ENCODE measurements around the gene ARHGAP31. TPM values are rescaled to one million over a fixed set of nuclear protein-coding genes. Genes with fewer than 3 reads are reported as not detected.
A peak's percentile ranks its signal among the peaks of the same experiment; 100 is the strongest.

The ARHGAP31 gene
- total and polyA plus RNA-seq, 5 experiments from 2014 or later, result 0.32 to 2.3 (median 1.6) TPM

DNA sequence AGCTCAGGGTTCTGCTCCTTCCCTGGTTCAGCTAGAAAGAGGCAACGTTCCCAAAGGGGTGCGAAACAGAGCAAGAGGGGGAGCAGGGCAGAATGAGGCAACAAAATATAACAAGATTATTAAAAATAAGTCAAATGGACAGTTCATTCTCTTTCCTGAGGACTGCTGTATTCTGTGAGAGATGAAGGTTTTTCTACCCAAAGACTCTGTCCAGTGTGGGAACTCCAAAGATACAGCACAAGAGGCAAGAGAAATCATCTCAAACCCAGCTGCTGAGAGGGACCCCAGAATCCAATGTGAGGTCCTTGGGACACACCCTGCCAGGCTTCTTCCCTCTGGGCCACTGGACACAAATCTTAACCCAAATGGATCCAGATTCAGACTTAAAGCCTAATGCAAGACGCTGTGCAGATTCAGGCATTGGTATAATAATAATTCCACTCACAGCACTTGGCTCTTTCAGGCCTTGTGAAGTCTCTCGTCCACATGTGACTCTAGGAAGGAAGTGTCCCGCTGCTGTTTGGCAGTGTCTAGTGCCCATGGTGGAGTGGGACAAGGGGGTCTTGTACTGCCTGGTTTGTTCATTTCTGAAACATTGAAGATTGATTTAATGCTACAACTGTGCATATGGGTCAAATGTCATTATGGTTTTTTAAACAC lies 14.5 kb upstream of the ARHGAP31 start:
- ATAC-seq (no peak), DNase-seq (no peak)
- Mint-ChIP-seq H3K9me3 (peaks cover 0 to 26% (median 18%) of the 10 kb centered on the region in 9 donors), H3K4me3 (no peak overlapping the region), H3K27me3 (no peaks in the 10 kb centered on the region), H3K27ac (peak overlapping the region in 1 of 10 donors; percentile 80), H3K4me1 (peaks cover 0 to 2% (median 0%) of the 10 kb centered on the region in 4 donors), H3K36me3 (peaks cover 0 to 22% (median 21%) of the 10 kb centered on the region in 3 donors)
- POLR2A ChIA-PET, result no interaction called here

- DNase-seq (no peak), ATAC-seq (no peak)
- H3K4me1 Mint-ChIP-seq, result peaks cover 13 to 30% (median 18%) of the 10 kb centered on the region in 4 donors
- H3K9me3 Mint-ChIP-seq, result peaks cover 7 to 32% (median 19%) of the 10 kb centered on the region in 9 donors
- no peak overlapping the region for H3K4me3 Mint-ChIP-seq
- H3K27ac Mint-ChIP-seq, result peak overlapping the region in 2 of 10 donors; percentile 17 to 27
- POLR2A ChIA-PET, result interaction anchor here (0.6 kb wide), 1 partner anchor 55 kb away, joined by 6 read pairs; no protein-coding TSS in a partner anchor
- peaks cover 0 to 12% (median 7%) of the 10 kb centered on the region in 3 donors for H3K36me3 Mint-ChIP-seq
- no peaks in the 10 kb centered on the region for H3K27me3 Mint-ChIP-seq
Observed at GRCh38 chr3:119288669-119289403, 5.3 kb upstream of the ARHGAP31 start.

GRCh38 chr3:119289404-119289770 lies 4.8 kb upstream of the ARHGAP31 start:
- no peaks in the 10 kb centered on the region for H3K27me3 Mint-ChIP-seq
- no peak overlapping the region for H3K27ac Mint-ChIP-seq
- ATAC-seq (no peak), DNase-seq (no peak)
- H3K36me3 Mint-ChIP-seq, result peaks cover 0 to 9% (median 7%) of the 10 kb centered on the region in 3 donors
- POLR2A ChIA-PET, result interaction anchor here (0.6 kb wide), 1 partner anchor 56 kb away, joined by 6 read pairs; no protein-coding TSS in a partner anchor
- no peak overlapping the region for H3K4me3 Mint-ChIP-seq
- peaks cover 13 to 30% (median 19%) of the 10 kb centered on the region in 4 donors for H3K4me1 Mint-ChIP-seq
- peaks cover 7 to 30% (median 16%) of the 10 kb centered on the region in 9 donors for H3K9me3 Mint-ChIP-seq

DNA sequence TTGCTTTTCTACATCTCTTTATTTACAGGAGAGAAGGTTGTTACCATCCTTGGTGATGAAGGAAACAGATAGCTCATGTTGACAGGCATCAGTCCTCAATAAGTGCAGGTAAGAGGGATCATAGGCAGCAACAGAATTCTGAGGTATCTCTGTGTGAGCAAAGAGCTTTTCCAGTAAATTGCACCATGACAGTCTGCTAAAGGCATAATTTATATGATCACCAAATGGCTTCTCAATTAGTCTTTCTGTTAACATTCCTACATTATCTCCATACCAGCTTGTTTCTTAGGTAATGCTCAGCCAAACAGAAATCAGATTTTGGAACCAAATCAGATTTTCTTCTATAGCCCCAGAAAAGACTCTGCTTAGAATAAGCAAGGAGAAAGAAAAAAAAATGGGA lies 3.6 kb upstream of the ARHGAP31 start:
- DNase-seq (no peak), ATAC-seq (no peak)
- peaks cover 7 to 26% (median 14%) of the 10 kb centered on the region in 9 donors for H3K9me3 Mint-ChIP-seq
- peaks cover 0 to 9% (median 7%) of the 10 kb centered on the region in 3 donors for H3K36me3 Mint-ChIP-seq
- POLR2A ChIA-PET, result no interaction called here
- peak overlapping the region in 1 of 10 donors; percentile 19 for H3K4me3 Mint-ChIP-seq
- no peak overlapping the region for H3K27ac Mint-ChIP-seq
- H3K4me1 Mint-ChIP-seq, result peaks cover 15 to 38% (median 26%) of the 10 kb centered on the region in 4 donors
- H3K27me3 Mint-ChIP-seq, result no peaks in the 10 kb centered on the region

- Mint-ChIP-seq H3K27ac (no peak overlapping the region), H3K4me3 (peak overlapping the region in 2 of 10 donors; percentile 19 to 54), H3K36me3 (peaks cover 0 to 9% (median 7%) of the 10 kb centered on the region in 3 donors), H3K4me1 (peaks cover 15 to 44% (median 32%) of the 10 kb centered on the region in 4 donors), H3K27me3 (no peaks in the 10 kb centered on the region), H3K9me3 (peaks cover 3 to 25% (median 14%) of the 10 kb centered on the region in 9 donors)
- POLR2A ChIA-PET, result no interaction called here
- no peak for ATAC-seq
- DNase-seq, result no peak
Observed at GRCh38 chr3:119291062-119291700, 3.0 kb upstream of the ARHGAP31 start.

- POLR2A ChIA-PET, result interaction anchor here (1.4 to 4.3 kb wide), 5 partner anchors 30 to 206 kb away, joined by 3 to 24 read pairs (median 7); partner anchors contain the start of genes B4GALT4 and TIMMDC1
- Mint-ChIP-seq H3K36me3 (peaks cover 2 to 6% (median 4%) of the 10 kb centered on the region in 3 donors), H3K4me3 (peak overlapping the region; percentile 86 to 97 (median 92)), H3K27me3 (no peaks in the 10 kb centered on the region), H3K4me1 (peaks cover 19 to 58% (median 45%) of the 10 kb centered on the region in 4 donors), H3K9me3 (peaks cover 0 to 10% (median 6%) of the 10 kb centered on the region in 9 donors), H3K27ac (peak overlapping the region; percentile 20 to 98 (median 90))
- no peak for ATAC-seq
- DNase-seq, result peak in 5 of 10 donors; percentile 1 to 38 (median 23)
Observed at GRCh38 chr3:119292666-119293065, 1.5 kb upstream of the ARHGAP31 start.

DNA sequence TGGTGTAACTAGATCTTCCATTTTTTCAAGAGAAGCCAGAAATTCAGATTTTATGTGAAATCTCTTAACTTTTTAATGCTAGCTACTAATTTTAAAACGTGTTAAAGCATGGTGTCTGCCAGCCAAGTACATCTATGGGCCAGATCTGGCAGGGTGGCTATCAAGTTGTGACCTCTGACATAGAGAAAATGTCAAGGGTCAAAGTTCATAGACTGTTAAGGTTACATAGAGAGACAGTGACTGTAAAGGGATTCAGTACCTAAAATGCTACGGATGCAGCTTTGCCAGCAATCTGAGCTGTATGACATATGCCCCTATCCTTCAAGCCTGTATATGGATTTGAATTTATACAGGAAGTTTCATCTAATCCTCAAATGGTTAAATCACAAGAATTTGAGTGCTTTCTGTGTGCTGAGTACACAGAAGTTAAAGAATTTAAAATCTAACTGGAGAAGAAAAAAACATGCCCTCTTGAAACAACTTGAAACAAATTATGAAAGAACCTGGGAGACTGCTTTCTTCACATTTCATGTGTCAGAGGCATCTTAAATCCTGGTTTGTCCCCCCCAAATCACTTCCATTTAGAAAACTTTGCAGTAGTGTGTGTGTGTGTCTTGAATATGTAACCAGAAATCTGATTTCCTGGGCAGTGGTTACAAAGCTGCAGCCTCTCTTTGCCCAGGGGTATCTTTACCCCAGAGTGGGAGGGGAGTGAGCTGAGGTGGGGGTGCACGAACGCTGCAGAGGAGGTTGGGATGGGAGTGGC lies 895 bp upstream of the ARHGAP31 start:
- H3K36me3 Mint-ChIP-seq, result peaks cover 0 to 2% (median under 1%) of the 10 kb centered on the region in 3 donors
- peaks cover 22 to 63% (median 51%) of the 10 kb centered on the region in 4 donors for H3K4me1 Mint-ChIP-seq
- no peak for ATAC-seq
- POLR2A ChIA-PET, result interaction anchor here (0.7 to 4.3 kb wide), 9 partner anchors 8 to 205 kb away, joined by 3 to 24 read pairs (median 7); partner anchors contain the start of genes B4GALT4, TIMMDC1 and TMEM39A
- DNase-seq, result no peak
- H3K27me3 Mint-ChIP-seq, result no peaks in the 10 kb centered on the region
- peak overlapping the region; percentile 86 to 97 (median 92) for H3K4me3 Mint-ChIP-seq
- peaks cover 0 to 4% (median 0%) of the 10 kb centered on the region in 9 donors for H3K9me3 Mint-ChIP-seq
- peak overlapping the region; percentile 81 to 98 (median 98) for H3K27ac Mint-ChIP-seq

GRCh38 chr3:119294696-119295671 lies 801 bp downstream of the ARHGAP31 start:
- peak; percentile 46 to 52 for ATAC-seq
- Mint-ChIP-seq H3K36me3 (peaks cover 0 to 2% (median 0%) of the 10 kb centered on the region in 3 donors), H3K27me3 (no peaks in the 10 kb centered on the region), H3K9me3 (no peaks in the 10 kb centered on the region), H3K27ac (peak overlapping the region; percentile 86 to 98 (median 96)), H3K4me3 (peak overlapping the region; percentile 86 to 97 (median 90)), H3K4me1 (peaks cover 23 to 60% (median 52%) of the 10 kb centered on the region in 4 donors)
- POLR2A ChIA-PET, result interaction anchor here (0.6 to 4.3 kb wide), 8 partner anchors 9 to 346 kb away, joined by 3 to 24 read pairs (median 6); partner anchors contain the start of genes B4GALT4 and TIMMDC1
- peak; percentile 34 to 76 (median 46) for DNase-seq

DNA sequence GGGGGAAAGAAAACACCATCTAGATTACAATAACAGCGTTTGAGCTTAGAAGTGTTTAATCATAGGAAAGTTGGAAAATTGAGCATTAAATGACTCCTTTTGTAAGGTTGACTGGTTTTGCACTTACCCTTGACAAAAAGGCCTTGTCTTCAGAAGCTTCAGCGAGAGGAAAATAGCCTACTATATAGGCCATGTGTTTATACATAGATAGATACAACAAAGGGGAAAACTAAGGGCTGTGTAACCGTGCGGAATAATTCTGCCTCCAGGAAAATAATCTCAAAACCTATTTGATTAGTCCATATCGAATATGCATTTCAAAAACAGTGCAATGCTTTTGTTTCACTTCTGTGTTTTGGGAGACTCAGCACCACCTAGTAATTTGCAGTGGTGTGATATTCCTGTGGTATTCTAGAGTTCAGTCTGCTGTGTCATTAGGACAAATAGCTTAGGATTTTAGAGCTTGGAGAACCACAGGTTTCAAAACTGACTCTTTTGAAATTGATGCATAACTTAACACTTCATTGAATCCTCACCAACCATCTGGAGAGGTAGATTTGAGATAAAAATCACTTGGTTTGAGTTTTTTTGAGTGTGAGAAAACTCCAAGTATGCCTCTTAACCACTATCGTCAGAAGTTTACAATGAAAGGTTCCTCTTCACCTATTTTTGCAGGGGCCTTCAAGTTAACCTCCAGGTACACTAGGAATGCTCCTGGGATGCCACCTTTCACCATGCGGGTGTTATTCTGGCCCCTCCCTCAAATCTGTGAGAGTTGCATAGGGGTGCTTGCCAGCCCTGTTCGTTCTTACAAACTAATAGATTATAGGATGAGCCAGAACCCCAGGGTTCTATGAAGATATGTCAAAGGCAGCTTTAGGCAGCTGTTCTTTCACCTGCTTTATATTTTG lies 1.9 kb downstream of the ARHGAP31 start:
- POLR2A ChIA-PET, result interaction anchor here (4.3 kb wide), 1 partner anchor 55 kb away, joined by 24 read pairs; the partner anchor contains the start of gene B4GALT4
- DNase-seq (no peak), ATAC-seq (no peak)
- H3K4me3 Mint-ChIP-seq, result peak overlapping the region in 7 of 10 donors; percentile 26 to 96 (median 40)
- H3K27ac Mint-ChIP-seq, result peak overlapping the region in 8 of 10 donors; percentile 10 to 98 (median 62)
- H3K9me3 Mint-ChIP-seq, result no peaks in the 10 kb centered on the region
- peaks cover 23 to 59% (median 51%) of the 10 kb centered on the region in 4 donors for H3K4me1 Mint-ChIP-seq
- peaks cover 0 to 2% (median 0%) of the 10 kb centered on the region in 3 donors for H3K36me3 Mint-ChIP-seq
- no peaks in the 10 kb centered on the region for H3K27me3 Mint-ChIP-seq

GRCh38 chr3:119296727-119297122 lies 2.5 kb downstream of the ARHGAP31 start:
- peaks cover 0 to 2% (median 0%) of the 10 kb centered on the region in 3 donors for H3K36me3 Mint-ChIP-seq
- peaks cover 25 to 62% (median 52%) of the 10 kb centered on the region in 4 donors for H3K4me1 Mint-ChIP-seq
- no peak for DNase-seq
- no peak for ATAC-seq
- peak overlapping the region in 1 of 10 donors; percentile 25 for H3K4me3 Mint-ChIP-seq
- H3K27me3 Mint-ChIP-seq, result no peaks in the 10 kb centered on the region
- no peaks in the 10 kb centered on the region for H3K9me3 Mint-ChIP-seq
- H3K27ac Mint-ChIP-seq, result peak overlapping the region in 3 of 10 donors; percentile 58 to 69 (median 69)
- POLR2A ChIA-PET, result no interaction called here

Data from naive thymus-derived CD8-positive, alpha-beta T cell (primary cell).